Medulla oblongata (tissue), 1 donor: ENCODE data around the gene TMEM150A.
"Not testable (repeated sequence)": the region's sequence is repeated elsewhere in the genome, so short reads cannot be mapped to it uniquely, and the experiment has no call there.

Source experiments
- DNase-seq: peaks from one replicate; pipeline ENCODE4 v3.0.0-alpha.2; 2015; ENCODE audit errors: extremely low spot score

Gene TMEM150A

DNA sequence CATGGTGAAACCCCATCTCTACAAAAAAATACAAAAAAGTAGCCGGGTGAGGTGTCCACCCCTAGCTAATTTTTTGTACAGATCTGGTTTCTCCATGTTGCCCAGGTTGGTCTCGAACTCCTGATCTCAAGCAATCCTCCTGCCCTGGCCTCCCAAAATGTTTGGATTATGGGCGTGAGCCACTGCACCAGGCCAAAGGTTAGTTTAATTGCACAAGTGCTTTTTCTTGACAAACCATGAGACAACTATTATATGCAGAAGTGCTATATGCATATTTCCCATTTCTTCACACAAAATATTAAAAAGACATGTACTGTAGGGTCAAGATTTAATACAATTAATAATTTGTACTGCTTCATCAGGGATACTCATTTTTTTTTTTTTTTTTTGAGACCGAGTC lies 36.2 kb downstream of the TMEM150A start:
- no peak for DNase-seq

DNA sequence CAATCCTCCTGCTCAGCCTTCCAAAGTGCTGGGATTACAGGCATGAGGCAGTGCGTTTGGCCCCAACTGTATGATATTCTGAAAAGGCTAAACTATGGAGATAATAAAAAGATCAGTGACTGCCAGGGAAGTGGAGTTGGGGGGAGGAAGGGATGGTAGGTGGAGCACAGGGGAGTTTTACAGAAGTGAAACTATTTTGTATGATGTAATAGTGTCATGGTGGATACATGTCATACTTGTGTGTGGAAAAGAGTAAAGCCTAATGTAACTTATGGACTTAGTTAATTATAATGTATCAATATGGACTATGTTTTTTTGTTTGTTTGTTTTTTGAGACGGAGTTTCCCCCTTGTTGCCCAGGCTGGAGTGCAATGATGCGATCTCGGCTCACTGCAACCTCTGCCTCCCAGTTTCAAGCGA lies 38.3 kb downstream of the TMEM150A start:
- DNase-seq = peak; percentile 37

DNA sequence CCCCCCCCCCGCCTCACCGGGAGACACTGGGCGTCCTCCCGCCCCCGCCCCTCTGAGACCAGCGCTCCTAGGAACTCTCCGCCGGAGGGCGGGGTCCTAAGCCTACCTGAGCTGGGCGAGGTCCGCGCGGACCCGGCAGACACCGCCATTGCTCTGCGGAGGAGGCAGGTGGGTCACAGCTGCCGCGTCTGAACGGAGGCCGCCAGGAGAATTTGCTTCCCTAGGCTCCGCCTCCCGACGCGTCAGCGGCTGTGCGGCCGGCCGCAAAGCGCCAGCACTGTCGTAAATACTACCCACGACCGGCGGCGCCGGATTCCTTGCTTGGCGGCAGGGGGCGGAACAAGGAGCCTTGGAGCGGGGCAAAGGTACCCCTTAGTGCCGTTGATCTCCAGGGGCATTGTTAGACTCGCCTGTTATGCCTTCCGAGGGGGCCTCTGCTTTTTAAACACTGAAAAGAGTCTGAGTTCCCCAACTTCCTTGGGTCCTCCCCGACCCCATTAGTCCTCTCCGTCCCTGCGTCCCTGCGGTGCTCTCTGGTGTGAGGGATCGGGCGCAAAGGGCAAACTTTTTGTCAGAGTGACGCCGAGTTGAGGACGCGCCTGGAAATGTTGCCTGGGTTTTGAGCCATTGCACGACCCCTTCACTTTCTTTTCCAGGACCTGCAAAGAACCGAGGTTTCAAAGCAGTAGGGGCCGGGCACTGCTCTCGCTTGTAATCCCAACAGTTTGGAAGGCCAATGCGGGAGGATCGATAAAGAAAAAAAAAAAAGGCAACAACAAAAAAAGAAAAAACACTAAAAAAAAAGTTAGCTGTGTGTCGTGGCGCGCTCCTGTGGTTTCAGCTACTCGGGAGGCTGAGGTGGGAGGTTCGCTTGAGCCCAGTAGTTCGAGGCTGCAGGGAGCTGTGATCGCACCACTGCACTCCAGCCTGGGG lies 41.0 kb downstream of the TMEM150A start, which contains the start of gene GGCX:
Gene GGCX, minus strand, starts transcription at position 214 of the 933 bp plus-strand sequence. Its CDS starts 65 bp downstream, at position 149.
- DNase-seq = peak; percentile 97

DNA sequence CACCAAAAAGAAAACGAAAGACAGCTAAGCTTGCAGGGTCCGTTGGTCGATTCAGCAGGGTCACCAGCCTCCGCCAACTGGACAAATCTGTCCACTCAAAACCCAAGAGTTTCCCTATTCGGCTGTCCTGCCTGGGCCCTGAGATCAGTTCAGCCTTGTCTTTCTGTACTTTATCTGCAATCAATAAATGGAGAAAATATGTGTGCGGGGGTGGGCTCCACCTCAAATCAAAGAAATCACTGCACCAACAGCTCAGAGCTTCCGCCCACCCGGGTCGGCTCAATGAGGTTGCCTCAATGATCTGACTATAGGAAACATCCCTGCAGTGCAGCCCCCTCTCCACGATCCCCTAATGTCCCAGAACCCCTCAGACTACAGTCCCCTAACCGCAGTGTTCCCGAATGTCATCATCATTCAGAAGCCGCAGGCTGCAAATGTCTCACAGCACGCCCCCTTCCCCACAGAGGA lies 41.7 kb downstream of the TMEM150A start:
- DNase-seq = no peak

DNA sequence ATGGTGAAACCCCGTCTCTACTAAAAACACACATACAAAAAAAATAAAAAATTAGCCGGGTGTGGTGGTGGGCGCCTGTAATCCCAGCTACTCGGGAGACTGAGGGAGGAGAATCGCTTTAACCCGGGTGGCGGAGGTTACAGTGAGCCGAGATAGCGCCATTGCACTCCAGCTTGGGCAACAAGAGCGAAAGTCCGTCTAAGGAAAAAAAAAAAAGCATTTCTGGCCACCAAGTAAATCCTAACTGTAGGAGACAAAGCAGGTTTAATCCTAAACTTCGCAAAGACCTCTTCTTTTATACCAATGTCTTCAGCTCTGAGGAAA lies 42.1 kb downstream of the TMEM150A start:
- DNase-seq = not testable (repeated sequence)

DNA sequence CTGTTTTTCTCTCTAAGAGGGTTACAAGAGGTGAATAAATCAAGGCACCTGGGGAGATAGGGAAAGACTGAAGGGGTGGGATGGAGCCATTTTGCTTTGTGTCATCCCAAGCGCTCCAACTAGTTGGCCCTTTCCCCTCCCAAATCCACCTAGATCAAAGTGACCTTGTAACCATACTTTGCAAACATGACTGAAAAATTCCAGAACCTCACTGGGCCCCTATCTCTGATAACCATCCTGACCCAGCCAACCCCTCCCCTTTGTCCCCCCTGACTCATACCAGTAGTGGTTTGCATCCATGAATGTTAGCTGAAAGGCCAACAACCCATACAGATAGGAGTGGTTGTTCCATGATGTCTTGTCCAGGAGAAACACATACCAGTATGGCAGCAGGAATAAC lies 44.3 kb downstream of the TMEM150A start:
- no peak for DNase-seq

DNA sequence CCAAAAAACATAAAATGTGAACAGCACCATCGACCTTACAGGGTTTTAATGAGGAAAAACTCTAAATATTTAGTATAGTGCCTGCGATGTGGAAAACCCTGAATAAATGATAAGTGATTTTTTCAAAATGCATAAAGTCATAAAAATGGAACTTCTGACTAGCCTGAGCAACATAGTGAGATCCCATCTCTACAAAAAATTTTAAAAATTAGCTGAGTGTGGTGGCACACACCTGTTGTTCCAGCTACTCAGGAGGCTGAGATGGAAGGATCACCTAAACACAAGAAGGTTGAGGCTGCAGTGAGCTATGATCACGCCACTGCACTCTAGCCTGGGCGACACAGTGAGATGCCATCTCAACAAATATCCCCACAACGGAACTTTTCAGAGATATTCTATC lies 45.4 kb downstream of the TMEM150A start:
- no peak for DNase-seq

DNA sequence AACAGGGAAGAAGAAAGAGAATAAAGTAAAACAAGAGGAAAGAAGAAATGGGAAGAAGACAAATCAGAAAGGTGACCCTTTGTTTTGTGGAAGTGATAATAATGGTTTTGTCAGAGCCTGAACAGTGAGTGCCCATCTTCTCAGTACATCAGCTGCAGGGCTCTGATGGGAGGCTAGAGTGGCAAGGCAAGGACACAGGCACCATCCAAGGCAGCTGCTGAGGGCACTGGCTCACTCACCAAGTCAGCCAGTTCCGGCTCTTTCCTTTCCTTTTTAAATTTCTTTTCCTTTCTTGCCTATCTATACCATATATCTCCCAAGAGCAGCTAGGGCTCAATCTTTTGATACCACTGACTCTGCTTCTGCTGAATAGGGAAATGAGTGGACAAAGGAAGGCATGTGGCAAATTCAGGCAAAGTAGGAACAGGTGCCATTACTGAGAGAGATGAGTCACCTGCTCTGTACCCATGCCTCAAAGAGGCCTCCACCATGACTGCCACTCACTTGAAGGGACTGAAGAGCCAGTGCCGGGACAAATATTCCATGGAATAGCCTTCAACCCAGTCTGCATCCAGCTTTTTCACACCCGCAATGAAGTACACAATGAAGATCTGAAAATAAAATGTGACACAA lies 47.4 kb downstream of the TMEM150A start:
- no peak for DNase-seq

DNA sequence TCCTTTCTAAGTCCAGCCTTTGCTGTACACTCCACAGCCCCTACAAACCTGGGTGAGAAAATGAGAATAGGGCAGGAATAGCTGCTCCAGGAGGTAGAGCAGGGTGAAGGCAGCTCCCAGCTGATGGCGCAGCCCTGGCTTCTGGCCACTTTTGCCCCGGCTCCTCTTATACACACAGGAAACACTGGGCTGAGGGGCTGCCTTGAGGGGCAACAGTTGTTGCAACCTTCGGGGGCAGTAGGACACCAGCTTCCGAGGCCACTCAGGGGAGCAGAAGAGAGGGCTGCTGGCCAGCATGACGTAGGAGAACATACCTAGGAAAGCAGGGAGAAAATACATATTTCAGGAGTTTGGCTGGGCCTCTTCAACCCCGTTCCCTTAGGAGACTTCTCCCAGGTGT lies 49.3 kb downstream of the TMEM150A start:
- no peak for DNase-seq

DNA sequence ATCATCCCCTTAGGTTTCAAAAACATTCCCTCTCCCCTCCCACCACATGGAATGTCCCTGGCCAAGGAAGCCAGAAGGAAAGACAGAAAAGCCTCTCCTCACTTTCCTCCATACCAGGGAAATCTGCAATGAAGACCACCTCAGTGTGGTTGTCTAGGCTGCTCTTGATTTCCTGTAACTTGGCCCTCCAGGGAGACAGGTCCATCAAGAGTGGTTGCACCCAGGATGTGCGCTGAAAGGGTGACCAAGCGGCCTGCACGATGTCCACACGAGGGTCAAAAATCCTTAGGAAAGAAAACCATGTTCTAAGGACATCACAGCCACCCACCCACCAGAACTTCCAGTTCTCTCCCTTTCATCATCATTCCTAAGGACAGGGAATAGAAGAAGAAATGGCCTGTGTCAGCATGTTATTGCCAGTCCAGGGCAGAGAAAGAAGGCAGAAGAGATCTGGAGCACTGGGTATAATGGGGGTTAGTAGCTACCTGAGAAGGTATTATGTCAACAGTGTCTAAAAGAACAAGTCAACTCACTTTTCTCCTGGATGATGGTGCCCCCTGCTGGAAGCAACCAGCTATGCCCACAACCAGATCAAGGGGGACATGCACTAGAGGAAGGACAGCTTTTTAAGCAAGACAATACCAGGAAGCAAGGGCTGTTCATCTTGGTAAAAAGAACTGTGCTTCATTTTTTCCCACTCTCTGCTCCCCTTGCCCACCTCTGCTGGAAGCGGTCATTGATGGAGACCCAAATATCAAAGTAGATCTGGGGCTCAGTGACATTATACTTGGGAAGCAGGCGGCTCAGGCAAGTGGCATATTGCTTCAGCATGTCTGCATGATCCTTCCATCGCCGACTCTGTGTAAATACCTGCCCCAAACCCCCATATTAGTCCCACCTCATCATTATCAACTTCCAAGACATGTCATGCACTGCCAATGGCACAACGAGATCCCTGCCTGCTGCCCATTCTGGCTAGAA lies 50.5 kb downstream of the TMEM150A start:
- peak; percentile 94 for DNase-seq

DNA sequence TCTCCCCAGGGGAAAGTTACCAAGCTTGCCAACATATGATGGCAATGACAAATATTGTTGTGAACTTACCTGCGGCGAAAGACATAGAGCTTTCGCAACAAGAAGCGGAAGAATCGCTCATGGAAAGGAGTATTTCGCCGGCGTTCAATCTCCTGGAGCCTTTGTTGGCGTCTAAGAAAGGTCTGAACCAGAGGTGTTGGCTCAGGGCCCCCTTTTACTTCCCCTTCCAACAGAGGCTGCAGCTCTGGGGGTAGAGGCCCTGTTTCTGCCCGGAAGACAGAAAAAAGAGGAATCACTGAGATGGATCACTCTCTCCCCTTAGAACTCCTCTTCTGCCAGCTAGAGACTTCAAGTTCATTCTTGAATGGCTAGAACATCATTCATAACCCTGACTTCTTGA lies 52.0 kb downstream of the TMEM150A start:
- peak; percentile 74 for DNase-seq

DNA sequence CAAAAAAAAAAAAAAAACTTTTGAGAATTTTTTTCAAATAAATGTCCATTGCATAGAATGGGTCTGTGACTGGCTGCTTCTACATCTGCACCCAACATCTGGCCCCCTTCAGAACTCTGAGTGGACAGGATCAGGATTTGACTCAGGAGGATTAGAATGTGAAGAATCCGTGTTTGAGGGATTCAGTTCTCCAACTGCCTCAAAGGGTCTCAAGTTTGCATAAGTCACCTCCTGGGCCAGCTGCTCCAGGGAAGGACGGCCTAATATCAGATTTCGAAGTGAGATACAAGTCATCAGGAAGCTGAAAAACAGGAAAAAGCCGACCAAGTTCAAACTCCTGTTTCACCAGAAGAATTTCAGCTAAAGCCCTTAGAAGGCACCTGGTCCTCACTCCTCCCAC lies 52.7 kb downstream of the TMEM150A start:
- DNase-seq = no peak

DNA sequence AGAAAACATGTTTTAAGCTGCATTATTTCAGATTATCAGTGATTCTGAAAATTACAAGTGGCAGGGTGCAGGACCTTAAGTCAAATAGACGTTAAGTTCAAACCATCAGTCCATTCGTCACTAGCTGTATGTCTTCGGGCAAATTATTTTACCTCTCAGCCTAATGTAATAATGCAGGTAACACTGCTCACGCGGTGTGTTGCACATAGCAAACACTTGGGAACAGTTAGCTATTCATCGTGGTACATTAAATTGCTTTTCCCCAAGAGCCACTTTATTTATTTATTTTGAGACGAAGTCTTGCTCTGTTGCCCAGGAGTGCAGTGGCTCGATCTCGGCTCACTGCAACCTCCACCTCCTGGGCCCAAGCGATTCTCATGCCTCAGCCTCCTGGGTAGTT lies 53.4 kb downstream of the TMEM150A start:
- no peak for DNase-seq

DNA sequence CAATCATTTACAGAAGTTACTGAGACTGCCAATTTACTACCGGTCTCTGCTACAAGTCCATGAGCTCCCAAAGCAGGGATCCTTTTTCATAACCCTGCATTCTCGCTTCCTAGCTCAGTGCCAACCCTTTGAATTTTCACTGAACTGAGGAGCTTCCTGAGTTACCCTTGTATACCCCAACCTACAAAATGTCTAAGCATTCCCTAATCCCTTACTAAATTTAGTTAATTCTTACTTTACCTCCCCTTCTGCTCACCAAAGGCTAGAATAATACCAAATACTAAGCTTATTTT lies 53.9 kb downstream of the TMEM150A start:
- no peak for DNase-seq
